Mesendoderm (in vitro differentiated cells): Measurements from ENCODE around the gene EYS.

ENCODE experiments used
- DNase-seq: peaks from one replicate; pipeline ENCODE4 v3.0.0; 2013
- H2AK5ac ChIP-seq: 2 replicates; pipeline ENCODE4 v1.6.1; 2013; ENCODE audit warnings: low read length, inconsistent platforms
- H2BK120ac ChIP-seq: 2 replicates; pipeline ENCODE4 v1.6.1; 2013; ENCODE audit warnings: low read depth, mild to moderate bottlenecking, low read length, moderate library complexity, mixed read lengths
- H2BK15ac ChIP-seq: replicated peaks from 2 replicates; pipeline ENCODE4 v1.6.1; 2013; ENCODE audit warnings: low read depth, mild to moderate bottlenecking, moderate library complexity
- H2BK5ac ChIP-seq: 2 replicates; pipeline ENCODE4 v1.6.1; 2013; ENCODE audit warnings: low read length, inconsistent platforms
- H3K18ac ChIP-seq: 2 replicates; pipeline ENCODE4 v1.6.1; 2013; ENCODE audit warnings: mild to moderate bottlenecking, low read length, mixed read lengths
- H3K23ac ChIP-seq: one replicate; pipeline ENCODE4 v1.6.1; 2013; ENCODE audit warnings: low read length
- H3K27ac ChIP-seq: 2 replicates; pipeline ENCODE4 v1.5.1; 2013; ENCODE audit warnings: low read depth, mild to moderate bottlenecking, inconsistent platforms, low read length, moderate library complexity
- H3K27me3 ChIP-seq: 2 replicates; pipeline ENCODE4 v1.6.1; 2013; ENCODE audit warnings: low read length, control low read depth, mild to moderate bottlenecking, inconsistent platforms; ENCODE audit not compliant: insufficient read depth, poor library complexity
- H3K36me3 ChIP-seq: 2 replicates; pipeline ENCODE4 v1.6.1; 2013; ENCODE audit warnings: low read length, inconsistent platforms; ENCODE audit not compliant: control insufficient read depth, insufficient read depth
- H3K4ac ChIP-seq: one replicate; pipeline ENCODE4 v1.6.1; 2013; ENCODE audit warnings: low read depth, mild to moderate bottlenecking, low read length, moderate library complexity
- H3K4me1 ChIP-seq: 2 replicates; pipeline ENCODE4 v1.6.1; 2013; ENCODE audit warnings: low read depth, low read length, inconsistent platforms; ENCODE audit not compliant: control insufficient read depth
- H3K4me2 ChIP-seq: 2 replicates; pipeline ENCODE4 v1.6.1; 2013; ENCODE audit warnings: low read length
- H3K4me3 ChIP-seq: 2 replicates; pipeline ENCODE4 v1.5.1; 2013; ENCODE audit warnings: mild to moderate bottlenecking, low read length
- H3K56ac ChIP-seq: one replicate; pipeline ENCODE4 v1.6.1; 2013; ENCODE audit warnings: low read length
- H3K79me1 ChIP-seq: 2 replicates; pipeline ENCODE4 v1.6.1; 2013; ENCODE audit warnings: low read length, inconsistent platforms
- H3K79me2 ChIP-seq: 2 replicates; pipeline ENCODE4 v1.6.1; 2013; ENCODE audit warnings: mild to moderate bottlenecking, low read length; ENCODE audit not compliant: control insufficient read depth, insufficient read depth
- H3K9ac ChIP-seq: 2 replicates; pipeline ENCODE4 v1.6.1; 2013; ENCODE audit warnings: low read length, inconsistent platforms
- H4K5ac ChIP-seq: one replicate; pipeline ENCODE4 v1.6.1; 2013; ENCODE audit warnings: low read length
- H4K8ac ChIP-seq: one replicate; pipeline ENCODE4 v1.6.1; 2013; ENCODE audit warnings: low read depth, mild to moderate bottlenecking, control low read depth, low read length, moderate library complexity
- WGBS: extraction: QIAGEN DNeasy Blood & Tissue Kit; methylation state at CpG from one replicate; pipeline ENCODE4 v1.1.7; 2013; ENCODE audit warnings: low lambda C conversion rate, missing lambda C conversion rate; ENCODE audit not compliant: insufficient coverage; ENCODE audit errors: extremely low coverage; 5-methylcytosine and 5-hydroxymethylcytosine counted together

The EYS gene

GRCh38 chr6:64955435-64955848 lies 751.6 kb downstream of the EYS start:
- Histone ChIP-seq H2BK120ac (no peak overlapping the region), H3K18ac (no peak overlapping the region), H3K9ac (no peak overlapping the region), H2BK5ac (no peak overlapping the region), H3K27me3 (no peaks in the 10 kb centered on the region), H2AK5ac (no peak overlapping the region), H3K4me2 (no peak overlapping the region), H3K79me2 (no peaks in the 10 kb centered on the region), H3K4ac (no peak overlapping the region), H3K27ac (no peak overlapping the region), H4K8ac (no peak overlapping the region), H3K4me1 (no peaks in the 10 kb centered on the region), H4K5ac (no peak overlapping the region), H3K36me3 (no peaks in the 10 kb centered on the region), H3K23ac (no peak overlapping the region), H2BK15ac (no peak overlapping the region), H3K56ac (no peak overlapping the region), H3K79me1 (no peaks in the 10 kb centered on the region), H3K4me3 (no peak overlapping the region)
- WGBS = no CpG with 5 or more reads among the region's 7 CpGs
- DNase-seq = no peak

GRCh38 chr6:64949257-64949656 lies 757.8 kb downstream of the EYS start:
- Histone ChIP-seq H3K79me1 (no peaks in the 10 kb centered on the region), H3K36me3 (no peaks in the 10 kb centered on the region), H3K23ac (no peak overlapping the region), H3K9ac (no peak overlapping the region), H2BK5ac (no peak overlapping the region), H3K4me1 (no peaks in the 10 kb centered on the region), H3K27me3 (no peaks in the 10 kb centered on the region), H3K4me2 (no peak overlapping the region), H4K5ac (no peak overlapping the region), H2AK5ac (no peak overlapping the region), H3K56ac (no peak overlapping the region), H2BK120ac (no peak overlapping the region), H2BK15ac (no peak overlapping the region), H3K79me2 (no peaks in the 10 kb centered on the region), H4K8ac (no peak overlapping the region), H3K4ac (no peak overlapping the region), H3K27ac (no peak overlapping the region), H3K4me3 (no peak overlapping the region), H3K18ac (no peak overlapping the region)
- peak; percentile 49 for DNase-seq
- WGBS = no CpG with 5 or more reads among the region's 2 CpGs

GRCh38 chr6:64948261-64948660 lies 758.8 kb downstream of the EYS start:
- no peak for DNase-seq
- H4K8ac ChIP-seq = no peak overlapping the region
- H3K4ac ChIP-seq = no peak overlapping the region
- H3K56ac ChIP-seq = no peak overlapping the region
- H2BK5ac ChIP-seq = no peak overlapping the region
- H3K4me3 ChIP-seq = no peak overlapping the region
- no peaks in the 10 kb centered on the region for H3K36me3 ChIP-seq
- no peak overlapping the region for H4K5ac ChIP-seq
- H3K4me1 ChIP-seq = no peaks in the 10 kb centered on the region
- H3K27ac ChIP-seq = no peak overlapping the region
- H3K27me3 ChIP-seq = no peaks in the 10 kb centered on the region
- no peaks in the 10 kb centered on the region for H3K79me1 ChIP-seq
- H3K9ac ChIP-seq = no peak overlapping the region
- H2BK120ac ChIP-seq = no peak overlapping the region
- H2AK5ac ChIP-seq = no peak overlapping the region
- H3K4me2 ChIP-seq = no peak overlapping the region
- H3K23ac ChIP-seq = no peak overlapping the region
- H3K18ac ChIP-seq = no peak overlapping the region
- H2BK15ac ChIP-seq = no peak overlapping the region
- no peaks in the 10 kb centered on the region for H3K79me2 ChIP-seq

DNA sequence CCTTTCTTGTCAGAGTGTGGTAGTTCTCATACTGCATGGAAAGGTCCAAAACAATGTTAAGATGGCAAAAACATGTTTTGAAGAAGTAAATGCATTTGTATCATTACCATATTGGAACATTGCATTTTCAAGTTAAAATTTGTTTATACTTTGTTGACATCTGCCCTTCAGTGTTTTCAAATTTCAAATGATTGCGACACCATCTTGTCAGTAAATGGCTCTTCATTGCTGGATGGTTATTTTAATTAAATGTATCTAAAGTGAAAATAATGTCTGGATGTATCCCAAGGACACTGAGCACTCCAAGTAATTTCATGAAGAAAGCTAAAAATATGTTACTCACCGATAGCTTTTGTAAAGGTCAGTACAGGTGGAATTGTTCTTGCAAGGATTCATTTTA lies 761.6 kb downstream of the EYS start:
- H4K8ac ChIP-seq = no peak overlapping the region
- no peak for DNase-seq
- H2BK120ac ChIP-seq = no peak overlapping the region
- H3K36me3 ChIP-seq = no peaks in the 10 kb centered on the region
- no peak overlapping the region for H2BK5ac ChIP-seq
- no peaks in the 10 kb centered on the region for H3K79me2 ChIP-seq
- H3K18ac ChIP-seq = no peak overlapping the region
- no peak overlapping the region for H3K4me3 ChIP-seq
- no peaks in the 10 kb centered on the region for H3K27me3 ChIP-seq
- no peak overlapping the region for H3K23ac ChIP-seq
- WGBS = no CpG with 5 or more reads among the region's 2 CpGs
- H2BK15ac ChIP-seq = no peak overlapping the region
- no peak overlapping the region for H3K56ac ChIP-seq
- H2AK5ac ChIP-seq = no peak overlapping the region
- H3K4me2 ChIP-seq = no peak overlapping the region
- H3K79me1 ChIP-seq = no peaks in the 10 kb centered on the region
- H3K27ac ChIP-seq = no peak overlapping the region
- H3K9ac ChIP-seq = no peak overlapping the region
- no peak overlapping the region for H3K4ac ChIP-seq
- no peak overlapping the region for H4K5ac ChIP-seq
- no peaks in the 10 kb centered on the region for H3K4me1 ChIP-seq

DNA sequence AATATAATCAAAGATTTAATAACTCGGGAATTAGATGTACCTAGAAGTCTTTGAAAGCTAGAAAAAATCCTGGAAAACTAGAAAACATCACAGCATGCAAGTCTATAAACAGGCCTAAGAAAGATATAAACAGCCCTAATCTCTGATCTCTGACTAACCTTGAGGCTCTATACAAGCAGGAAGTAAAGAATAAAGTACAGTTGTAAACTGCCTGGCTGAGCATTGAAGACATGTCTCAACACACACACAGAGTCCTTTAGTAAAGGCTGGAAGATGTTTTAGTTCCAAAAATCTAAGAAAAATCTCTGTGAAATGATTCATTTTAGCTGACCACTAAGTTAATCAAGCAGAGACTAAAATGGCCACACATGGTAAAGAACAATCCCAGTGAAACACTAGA lies 774.5 kb downstream of the EYS start:
- Histone ChIP-seq H4K5ac (no peak overlapping the region), H3K79me1 (no peaks in the 10 kb centered on the region), H3K56ac (no peak overlapping the region), H3K23ac (no peak overlapping the region), H2BK15ac (peak overlapping the region; percentile 19), H3K27ac (no peak overlapping the region), H3K4me1 (no peaks in the 10 kb centered on the region), H3K4me2 (no peak overlapping the region), H3K79me2 (no peaks in the 10 kb centered on the region), H2BK5ac (no peak overlapping the region), H3K18ac (no peak overlapping the region), H4K8ac (no peak overlapping the region), H3K4ac (no peak overlapping the region), H3K9ac (no peak overlapping the region), H2BK120ac (no peak overlapping the region), H3K27me3 (no peaks in the 10 kb centered on the region), H3K4me3 (no peak overlapping the region), H3K36me3 (no peaks in the 10 kb centered on the region), H2AK5ac (no peak overlapping the region)
- DNase-seq = no peak
- WGBS = no CpG with 5 or more reads among the region's 1 CpG

DNA sequence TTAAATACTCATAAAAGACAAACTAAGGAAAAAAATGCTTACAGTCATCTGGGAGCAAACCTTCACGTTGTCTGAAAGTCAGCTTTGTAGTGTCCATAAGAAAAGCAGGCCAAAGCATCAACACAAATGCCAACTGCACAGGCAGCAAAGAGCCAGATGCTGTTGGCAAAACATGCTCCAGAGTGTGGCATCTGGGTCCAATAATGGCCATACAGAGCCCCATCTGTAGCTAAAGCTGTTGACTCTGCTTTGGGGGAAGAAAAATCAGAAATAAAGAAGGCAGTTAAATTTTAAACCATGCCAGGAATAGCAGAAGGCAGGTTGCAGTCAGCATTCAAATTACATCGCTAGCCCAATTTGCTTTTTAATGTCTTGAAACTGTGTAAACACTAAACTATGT lies 776.3 kb downstream of the EYS start:
- H3K4me3 ChIP-seq = no peak overlapping the region
- no peak overlapping the region for H4K5ac ChIP-seq
- no peak overlapping the region for H3K4me2 ChIP-seq
- no peak overlapping the region for H3K23ac ChIP-seq
- H3K79me1 ChIP-seq = no peaks in the 10 kb centered on the region
- no peak for DNase-seq
- no peak overlapping the region for H3K4ac ChIP-seq
- H3K79me2 ChIP-seq = no peaks in the 10 kb centered on the region
- WGBS = no CpG with 5 or more reads among the region's 2 CpGs
- H3K4me1 ChIP-seq = no peaks in the 10 kb centered on the region
- H3K9ac ChIP-seq = no peak overlapping the region
- no peak overlapping the region for H2BK5ac ChIP-seq
- H2AK5ac ChIP-seq = no peak overlapping the region
- no peak overlapping the region for H4K8ac ChIP-seq
- H2BK120ac ChIP-seq = no peak overlapping the region
- no peak overlapping the region for H3K27ac ChIP-seq
- H3K18ac ChIP-seq = no peak overlapping the region
- H3K36me3 ChIP-seq = no peaks in the 10 kb centered on the region
- H3K27me3 ChIP-seq = no peaks in the 10 kb centered on the region
- no peak overlapping the region for H2BK15ac ChIP-seq
- H3K56ac ChIP-seq = no peak overlapping the region
